ENCODE measurements around the gene RDH13. TPM values are rescaled to one million over a fixed set of nuclear protein-coding genes. Genes with fewer than 3 reads are reported as not detected.
"Not testable (repeated sequence)": the region's sequence is repeated elsewhere in the genome, so short reads cannot be mapped to it uniquely, and the experiment has no call there.

RDH13 gene
- total RNA-seq, 1 donor from 2014 or later = 12.9 TPM

- DNase-seq (ENCODE audit: low spot score); ATAC-seq; intact Hi-C loops (cut with DNase I): not testable (repeated sequence)
Measured at GRCh38 chr19:54998751-54999239, 64.2 kb downstream of the RDH13 start.

- intact Hi-C loops (cut with DNase I) = no loop called here
- no peak for ATAC-seq
- no peak for DNase-seq (ENCODE audit: low spot score)
Measured at GRCh38 chr19:54995561-54995960, 67.4 kb downstream of the RDH13 start.

Other genes starting within 250 kb of the RDH13 start
- gene KIR3DL1, start 246.7 kb downstream of the RDH13 start, total RNA-seq = not detected
- gene KIR2DS4, start 230.5 kb downstream of the RDH13 start, total RNA-seq = not detected
- gene KIR3DL2, start 212.7 kb downstream of the RDH13 start, total RNA-seq = not detected
- gene FCAR, start 188.9 kb downstream of the RDH13 start, total RNA-seq = 5.2 TPM
- 0.45 TPM for gene NCR1, start 157.0 kb downstream of the RDH13 start, total RNA-seq
- gene NLRP7, start 115.6 kb downstream of the RDH13 start, total RNA-seq = not detected
- 2.1 TPM for gene NLRP2, start 96.8 kb downstream of the RDH13 start, total RNA-seq
- gene GP6, start 24.9 kb downstream of the RDH13 start, total RNA-seq = 0.89 TPM
- gene EPS8L1, start 12.7 kb upstream of the RDH13 start, total RNA-seq = 1.2 TPM
- gene PPP1R12C, start 54.5 kb upstream of the RDH13 start, total RNA-seq = 112 TPM
- gene TNNT1, start 86.1 kb upstream of the RDH13 start, total RNA-seq = 1.4 TPM
- gene TNNI3, start 94.6 kb upstream of the RDH13 start, total RNA-seq = not detected
- gene DNAAF3, start 103.5 kb upstream of the RDH13 start, total RNA-seq = 0.62 TPM
- gene SYT5, start 117.1 kb upstream of the RDH13 start, total RNA-seq = not detected
- gene PTPRH, start 146.4 kb upstream of the RDH13 start, total RNA-seq = 1.5 TPM
- 6.0 TPM for gene TMEM86B, start 165.6 kb upstream of the RDH13 start, total RNA-seq
- gene PPP6R1, start 195.9 kb upstream of the RDH13 start, total RNA-seq = 40.4 TPM
- gene HSPBP1, start 217.0 kb upstream of the RDH13 start, total RNA-seq = 16.1 TPM
- 6.5 TPM for gene BRSK1, start 220.8 kb upstream of the RDH13 start, total RNA-seq